H9 (cell line): ENCODE measurements around the gene EPHA2. TPM values are rescaled to one million over a fixed set of nuclear protein-coding genes. Genes with fewer than 3 reads are reported as not detected.

Experiments used
- DNase-seq: peaks from one replicate; pipeline ENCODE4 v3.0.0-alpha.2; 2017
- H2AFZ ChIP-seq: one replicate; pipeline ENCODE4 v1.6.1; 2013; ENCODE audit warnings: mild to moderate bottlenecking, low read length, control low read depth, moderate library complexity
- H2AK5ac ChIP-seq: 2 replicates; pipeline ENCODE4 v1.6.1; 2013; ENCODE audit warnings: low read length, control low read depth, mixed read lengths; ENCODE audit not compliant: insufficient read length
- H2BK120ac ChIP-seq: one replicate; pipeline ENCODE4 v1.6.1; 2013; ENCODE audit warnings: low read depth, mild to moderate bottlenecking, low read length, control low read depth, inconsistent platforms; ENCODE audit not compliant: poor library complexity, severe bottlenecking
- H2BK12ac ChIP-seq: 2 replicates; pipeline ENCODE4 v1.6.1; 2013; ENCODE audit warnings: low read length, control low read depth, mixed read lengths, low read depth; ENCODE audit not compliant: insufficient read length
- H2BK15ac ChIP-seq: 2 replicates; pipeline ENCODE4 v1.6.1; 2013; ENCODE audit warnings: low read depth, low read length, control low read depth
- H2BK20ac ChIP-seq: one replicate; pipeline ENCODE4 v1.6.1; 2013; ENCODE audit warnings: low read depth, mild to moderate bottlenecking, low read length, control low read depth, inconsistent platforms; ENCODE audit not compliant: poor library complexity, severe bottlenecking
- H2BK5ac ChIP-seq: 2 replicates; pipeline ENCODE4 v1.6.1; 2013; ENCODE audit warnings: low read length, control low read depth, mixed read lengths; ENCODE audit not compliant: insufficient read length
- H3K14ac ChIP-seq: 2 replicates; pipeline ENCODE4 v1.6.1; 2013; ENCODE audit warnings: low read length, control low read depth; ENCODE audit not compliant: insufficient read depth
- H3K18ac ChIP-seq: 2 replicates; pipeline ENCODE4 v1.6.1; 2013; ENCODE audit warnings: low read depth, mild to moderate bottlenecking, mixed read lengths, low read length, control low read depth; ENCODE audit not compliant: insufficient read length
- H3K23ac ChIP-seq: 2 replicates; pipeline ENCODE4 v1.6.1; 2013; ENCODE audit warnings: low read length, control low read depth, mixed read lengths, low read depth; ENCODE audit not compliant: insufficient read length
- H3K23me2 ChIP-seq: 2 replicates; pipeline ENCODE4 v1.6.1; 2013; ENCODE audit warnings: low read depth, mild to moderate bottlenecking, mixed read lengths, low read length, control low read depth; ENCODE audit not compliant: insufficient read length, poor library complexity, severe bottlenecking
- H3K27ac ChIP-seq: 2 replicates; pipeline ENCODE4 v1.5.1; 2013; ENCODE audit warnings: low read length, control low read depth, mixed read lengths, low read depth; ENCODE audit not compliant: insufficient read length
- H3K27me3 ChIP-seq: 2 replicates; pipeline ENCODE4 v1.6.1; 2013; ENCODE audit warnings: low read length, control low read depth, inconsistent platforms; ENCODE audit not compliant: insufficient read depth
- H3K4ac ChIP-seq: 2 replicates; pipeline ENCODE4 v1.6.1; 2013; ENCODE audit warnings: low read depth, mild to moderate bottlenecking, control low read depth, inconsistent platforms, low read length, moderate library complexity
- H3K4me1 ChIP-seq: 2 replicates; pipeline ENCODE4 v1.6.1; 2013; ENCODE audit warnings: low read length, control low read depth, inconsistent platforms; ENCODE audit not compliant: insufficient read depth
- H3K4me2 ChIP-seq: 2 replicates; pipeline ENCODE4 v1.6.1; 2013; ENCODE audit warnings: low read length, control low read depth, mixed read lengths; ENCODE audit not compliant: insufficient read length, insufficient read depth
- H3K56ac ChIP-seq: 2 replicates; pipeline ENCODE4 v1.6.1; 2013; ENCODE audit warnings: low read depth, mild to moderate bottlenecking, mixed read lengths, low read length, control low read depth; ENCODE audit not compliant: insufficient read length
- H3K79me1 ChIP-seq: 2 replicates; pipeline ENCODE4 v1.6.1; 2013; ENCODE audit warnings: low read depth, mild to moderate bottlenecking, moderate library complexity, low read length, control low read depth, inconsistent platforms; ENCODE audit not compliant: insufficient read depth, poor library complexity, severe bottlenecking
- H3K79me2 ChIP-seq: 2 replicates; pipeline ENCODE4 v1.6.1; 2013; ENCODE audit warnings: low read length, control low read depth, inconsistent platforms; ENCODE audit not compliant: insufficient read depth
- H3K9ac ChIP-seq: 2 replicates; pipeline ENCODE4 v1.6.1; 2013; ENCODE audit warnings: low read length, control low read depth, mixed read lengths; ENCODE audit not compliant: insufficient read length; ENCODE audit errors: extremely low read depth
- H3K9me3 ChIP-seq: one replicate; pipeline ENCODE4 v1.6.1; 2013; ENCODE audit warnings: low read depth, low read length, inconsistent platforms; ENCODE audit not compliant: control insufficient read depth
- H3T11ph ChIP-seq: one replicate; pipeline ENCODE4 v1.6.1; 2013; ENCODE audit warnings: mild to moderate bottlenecking, low read length, control low read depth, inconsistent platforms
- H4K20me1 ChIP-seq: one replicate; pipeline ENCODE4 v1.6.1; 2013; ENCODE audit not compliant: control insufficient read depth, insufficient read length, insufficient read depth
- H4K5ac ChIP-seq: 2 replicates; pipeline ENCODE4 v1.6.1; 2013; ENCODE audit warnings: low read depth, mild to moderate bottlenecking, mixed read lengths, low read length, control low read depth; ENCODE audit not compliant: insufficient read length
- H4K8ac ChIP-seq: replicated peaks from 2 replicates; pipeline ENCODE4 v1.6.1; 2013; ENCODE audit warnings: low read length, control low read depth, mixed read lengths, low read depth; ENCODE audit not compliant: insufficient read length
- H4K91ac ChIP-seq: 2 replicates; pipeline ENCODE4 v1.6.1; 2013; ENCODE audit warnings: low read depth, mild to moderate bottlenecking, moderate library complexity, mixed read lengths, low read length, control low read depth; ENCODE audit not compliant: insufficient read length
- H3K27ac Mint-ChIP-seq, 3 experiments: 2 replicates in 2 of 3; 3 replicates in 1 of 3; pipeline ENCODE4 v1.8.0; 2020 to 2021; ENCODE audit warnings: mixed read lengths in 3 of 3, mild to moderate bottlenecking in 1 of 3, moderate library complexity in 1 of 3
- H3K27me3 Mint-ChIP-seq: 2 replicates; pipeline ENCODE4 v1.8.0; 2021; ENCODE audit warnings: low read depth, mild to moderate bottlenecking, moderate library complexity, mixed read lengths
- H3K36me3 Mint-ChIP-seq, 3 experiments: 2 replicates in 2 of 3; 3 replicates in 1 of 3; pipeline ENCODE4 v1.8.0; 2020 to 2021; ENCODE audit warnings: low read depth in 3 of 3, mixed read lengths in 3 of 3; ENCODE audit not compliant: insufficient read depth in 1 of 3
- H3K4me1 Mint-ChIP-seq, 2 experiments: 2 replicates each; pipeline ENCODE4 v1.8.0; 2020; ENCODE audit warnings: mixed read lengths in 2 of 2
- H3K4me3 Mint-ChIP-seq, 2 experiments: 2 replicates in 1 of 2; 3 replicates in 1 of 2; pipeline ENCODE4 v1.8.0; 2020 to 2021; ENCODE audit warnings: mild to moderate bottlenecking in 2 of 2, mixed read lengths in 2 of 2, moderate library complexity in 1 of 2
- H3K9me3 Mint-ChIP-seq, 2 experiments: 2 replicates in 1 of 2; 3 replicates in 1 of 2; pipeline ENCODE4 v1.8.0; 2020; ENCODE audit warnings: mild to moderate bottlenecking in 2 of 2, mixed read lengths in 2 of 2, moderate library complexity in 1 of 2
- CTCF ChIP-seq: fragments of 200-600 bp; sonication (generic); conservative IDR thresholded peaks from 3 replicates; pipeline ENCODE4 v1.8.0; 2021; ENCODE audit warnings: antibody characterized with exemption, mild to moderate bottlenecking
- WGBS: extraction: QIAGEN DNeasy Blood & Tissue Kit; methylation state at CpG from one replicate; pipeline ENCODE4 v1.1.7; 2013; ENCODE audit warnings: missing lambda C conversion rate, low lambda C conversion rate, mixed read lengths; ENCODE audit not compliant: insufficient read length; ENCODE audit errors: extremely low coverage; 5-methylcytosine and 5-hydroxymethylcytosine counted together
- total RNA-seq: library from RNA; stranded (reverse); gene quantifications from 2 replicates; pipeline ENCODE4 v1.2.1, GENCODE V29; 2021

Gene EPHA2
- total RNA-seq, 1 experiment from 2014 or later: 33.1 TPM

- peak overlapping the region in 1 of 2 experiments; percentile 27; a peak in 1 of 5 replicates for H3K4me3 Mint-ChIP-seq
- peaks cover 15% of the 10 kb centered on the region for H3K79me1 ChIP-seq
- H3K79me2 ChIP-seq: peaks cover 15% of the 10 kb centered on the region; the same call in 1 of the 2 replicates
- no peak overlapping the region for H2BK120ac ChIP-seq
- H4K5ac ChIP-seq: no peak overlapping the region
- H2BK15ac ChIP-seq: no peak overlapping the region
- no peaks in the 10 kb centered on the region for H3K27me3 Mint-ChIP-seq
- no peaks in the 10 kb centered on the region for H4K20me1 ChIP-seq
- no peak overlapping the region for H3K18ac ChIP-seq
- H3K4me2 ChIP-seq: no peak overlapping the region
- H2BK20ac ChIP-seq: no peak overlapping the region
- H3K23me2 ChIP-seq: peaks cover 8% of the 10 kb centered on the region
- peaks cover 12 to 68% (median 34%) of the 10 kb centered on the region in 3 experiments; a peak in 6 of 7 replicates for H3K36me3 Mint-ChIP-seq
- H3K4me1 Mint-ChIP-seq: peaks cover 51 to 54% of the 10 kb centered on the region in 2 experiments
- no peak overlapping the region for H3K14ac ChIP-seq
- no peak overlapping the region for H4K91ac ChIP-seq
- H3K23ac ChIP-seq: no peak overlapping the region
- no peak overlapping the region for H3K9ac ChIP-seq
- no peak for DNase-seq
- H3K9me3 ChIP-seq: no peaks in the 10 kb centered on the region
- no peaks in the 10 kb centered on the region for H3K27me3 ChIP-seq
- H3K27ac ChIP-seq: no peak overlapping the region
- peaks cover 7% of the 10 kb centered on the region for H3K4me1 ChIP-seq
- no peak for TF ChIP-seq CTCF
- H2AFZ ChIP-seq: no peak overlapping the region
- no peak overlapping the region for H4K8ac ChIP-seq
- no CpG with 5 or more reads among the region's 16 CpGs for WGBS
- H3T11ph ChIP-seq: no peak overlapping the region
- H2BK12ac ChIP-seq: no peak overlapping the region
- H2AK5ac ChIP-seq: no peak overlapping the region
- H3K27ac Mint-ChIP-seq: no peak overlapping the region; a peak in 1 of 7 replicates
- H3K56ac ChIP-seq: no peak overlapping the region
- no peak overlapping the region for H2BK5ac ChIP-seq
- no peak overlapping the region for H3K4ac ChIP-seq
- no peaks in the 10 kb centered on the region for H3K9me3 Mint-ChIP-seq
Observed at GRCh38 chr1:16141573-16142336, 14.1 kb downstream of the EPHA2 start.
